HepG2 (cell line): Measurements from ENCODE around the gene FUZ.

ENCODE experiments used
- CEBPB ChIP-seq: IDR thresholded peaks from 2 replicates; pipeline ENCODE4 v1.6.1; 2011; ENCODE audit warnings: low read depth, low read length, improper control_type of control experiment, borderline replicate concordance
- ZBTB20 ChIP-seq: sonication (generic); formaldehyde crosslinking; IDR thresholded peaks from 2 replicates; pipeline ENCODE4 v1.8.1; 2023; ENCODE audit warnings: missing genetic modification reagents, low read depth, mild to moderate bottlenecking, borderline replicate concordance
- ZBTB7A ChIP-seq: sonication (generic); formaldehyde crosslinking; IDR thresholded peaks from 2 replicates; pipeline ENCODE4 v1.8.0; 2022; ENCODE audit warnings: mild to moderate bottlenecking, missing genetic modification reagents
- ZNF7 ChIP-seq: IDR thresholded peaks from 2 replicates; pipeline ENCODE4 v1.6.1; 2016; ENCODE audit warnings: missing biosample characterization, missing genetic modification reagents

GRCh38 chr19:49793561-49793840 is 19.6 kb downstream of the FUZ start:
- TF ChIP-seq CEBPB (no peak), ZBTB7A (no peak), ZBTB20 (CRISPR knock-in tag) (no peak), ZNF7 (CRISPR knock-in tag) (no peak)
